GM12878 (cell line): ENCODE results near the gene SETD2. TPM values are rescaled to one million over a fixed set of nuclear protein-coding genes. Genes with fewer than 3 reads are reported as not detected.
A peak's percentile ranks its signal among the peaks of the same experiment; 100 is the strongest.

Source experiments
- BRCA1 ChIP-seq: IDR thresholded peaks from 2 replicates; pipeline ENCODE4 v1.6.1; 2011; ENCODE audit warnings: low read depth, low read length, improper control_type of control experiment
- CBX5 ChIP-seq: sonication (generic); IDR thresholded peaks from 2 replicates; pipeline ENCODE4 v1.6.1; 2016; ENCODE audit warnings: low read depth, moderate library complexity, mild to moderate bottlenecking, inconsistent platforms
- JUNB ChIP-seq: IDR thresholded peaks from 2 replicates; pipeline ENCODE4 v1.6.1; 2016; ENCODE audit warnings: antibody characterized with exemption, mild to moderate bottlenecking
- KAT2A ChIP-seq: conservative IDR thresholded peaks from 2 replicates; pipeline ENCODE4 v1.6.1; 2011; ENCODE audit warnings: low read depth, low read length; ENCODE audit not compliant: control insufficient read depth
- KLF5 ChIP-seq: fragments of 450-650 bp; IDR thresholded peaks from 2 replicates; pipeline ENCODE4 v1.6.1; 2014; ENCODE audit warnings: mild to moderate bottlenecking; ENCODE audit not compliant: partially characterized antibody
- MYB ChIP-seq: fragments of 150-350 bp; IDR thresholded peaks from 2 replicates; pipeline ENCODE4 v1.6.1; 2014; ENCODE audit warnings: mild to moderate bottlenecking, low read depth, low read length, borderline replicate concordance
- NBN ChIP-seq: fragments of 450-650 bp; IDR thresholded peaks from 2 replicates; pipeline ENCODE4 v1.6.1; 2016
- NFIC ChIP-seq: IDR thresholded peaks from 2 replicates; pipeline ENCODE4 v1.6.1; 2012; ENCODE audit warnings: low read depth, mild to moderate bottlenecking, inconsistent platforms, low read length, moderate library complexity
- PAX5 ChIP-seq: IDR thresholded peaks from 2 replicates; pipeline ENCODE4 v1.6.1; 2011; ENCODE audit warnings: low read depth, low read length, borderline replicate concordance
- PAX8 ChIP-seq: fragments of 450-650 bp; IDR thresholded peaks from 2 replicates; pipeline ENCODE4 v1.6.1; 2017; ENCODE audit warnings: mild to moderate bottlenecking, moderate library complexity
- RUNX3 ChIP-seq: IDR thresholded peaks from 2 replicates; pipeline ENCODE4 v1.6.1; 2012; ENCODE audit warnings: low read length, inconsistent platforms
- SMAD5 ChIP-seq: IDR thresholded peaks from 2 replicates; pipeline ENCODE4 v1.6.1; 2016; ENCODE audit warnings: antibody characterized with exemption, low read depth
- TCF3 ChIP-seq: IDR thresholded peaks from 2 replicates; pipeline ENCODE4 v1.6.1; 2012; ENCODE audit warnings: low read depth, mild to moderate bottlenecking, low read length, borderline replicate concordance; ENCODE audit not compliant: insufficient read depth
- ZNF622 ChIP-seq: fragments of 450-650 bp; IDR thresholded peaks from 2 replicates; pipeline ENCODE4 v1.6.1; 2017; ENCODE audit warnings: mild to moderate bottlenecking, inconsistent platforms
- ZSCAN29 ChIP-seq: fragments of 450-650 bp; IDR thresholded peaks from 2 replicates; pipeline ENCODE4 v1.6.1; 2017; ENCODE audit warnings: mild to moderate bottlenecking, moderate library complexity
- polyA plus RNA-seq, 11 experiments: library from polyadenylated mRNA; depleted of rRNA in 4 of 11; unstranded in 6 of 11; stranded (reverse) in 5 of 11; fragments of >200 nt; fragmentation: Nextera tagmentation in 4 of 11; fragmentation: Illumina TruSeq in 1 of 11; extraction: Ambion mirVana in 4 of 11; extraction: Trizol in 1 of 11; gene quantifications; 1 replicate in 1 of 11; 2 replicates in 10 of 11; pipeline versions ENCODE4 v1.2.1 to v1.2.3, GENCODE V29; 2011 to 2016; ENCODE audit warnings: inconsistent platforms in 2 of 11, missing spikeins in 2 of 11, low read depth in 1 of 11
- total RNA-seq, 4 experiments: library from RNA; depleted of rRNA in 3 of 4; stranded (reverse); fragments of >200 nt in 3 of 4; fragmentation: Illumina TruSeq in 1 of 4; extraction: Trizol in 1 of 4; gene quantifications; 2 replicates each; pipeline versions ENCODE4 v1.2.1 to v1.2.3, GENCODE V29; 2013 to 2021
- TF ChIP-seq, protein P1 (sequence below): IDR thresholded peaks from 2 replicates; pipeline ENCODE4 v1.6.1; 2012; ENCODE audit warnings: low read depth, low read length, improper control_type of control experiment
- TF ChIP-seq, protein P2 (sequence below): fragments of 150-350 bp; IDR thresholded peaks from 2 replicates; pipeline ENCODE4 v1.6.1; 2014; ENCODE audit warnings: mild to moderate bottlenecking, low read depth, low read length
- TF ChIP-seq, protein P3 (sequence below): fragments of 450-650 bp; formaldehyde crosslinking; IDR thresholded peaks from 2 replicates; pipeline ENCODE4 v1.5.0; 2022; ENCODE audit warnings: mild to moderate bottlenecking, missing genetic modification characterization
- TF ChIP-seq, protein P4 (sequence below): IDR thresholded peaks from 2 replicates; pipeline ENCODE4 v1.6.1; 2011; ENCODE audit warnings: mild to moderate bottlenecking, low read depth, low read length, moderate library complexity; ENCODE audit not compliant: insufficient replicate concordance

SETD2 gene
- total and polyA plus RNA-seq, 10 of the 15 experiments (the other 5 are each of a cell fraction or from before 2014, with no cell fraction given), result 8.4 to 44.9 (median 24.5) TPM

DNA sequence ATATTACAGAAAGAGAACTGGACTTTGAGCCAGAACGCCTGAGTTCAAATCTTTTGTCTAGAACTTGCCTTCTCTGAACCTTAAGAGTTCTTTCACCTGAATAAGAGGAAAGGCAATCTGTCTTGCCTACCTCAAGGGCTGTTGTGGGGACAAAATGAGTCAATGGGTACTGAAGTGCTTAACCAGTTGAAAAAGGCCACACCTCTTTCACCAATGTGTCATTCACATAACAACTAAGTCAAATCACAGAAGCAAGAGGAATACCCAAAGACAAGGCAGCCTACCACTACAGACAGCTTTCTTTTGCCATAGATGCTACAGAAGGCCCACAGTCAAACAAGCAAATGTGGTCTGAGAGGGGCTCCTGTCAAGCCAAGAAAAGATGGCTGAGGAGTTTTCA, 144.7 kb downstream of the SETD2 start (continued):
- TF ChIP-seq TCF3 (no peak), NBN (peak; percentile 21; the same call in 1 of the 2 replicates), JUNB (peak; percentile 70; the same call in 1 of the 2 replicates), KAT2A (no peak), MYB (no peak), PAX8 (no peak), BRCA1 (no peak), KLF5 (no peak), RUNX3 (peak; percentile 87), NFIC (no peak; the same call in 1 of the 2 replicates), CBX5 (no peak), SMAD5 (no peak), PAX5 (0 out of 2 replicates have a peak, but pooled peaks have one; percentile 12), ZSCAN29 (no peak), ZNF622 (no peak)
- TF ChIP-seq, protein P1, sequence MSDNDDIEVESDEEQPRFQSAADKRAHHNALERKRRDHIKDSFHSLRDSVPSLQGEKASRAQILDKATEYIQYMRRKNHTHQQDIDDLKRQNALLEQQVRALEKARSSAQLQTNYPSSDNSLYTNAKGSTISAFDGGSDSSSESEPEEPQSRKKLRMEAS, result no peak
- TF ChIP-seq, protein P2, sequence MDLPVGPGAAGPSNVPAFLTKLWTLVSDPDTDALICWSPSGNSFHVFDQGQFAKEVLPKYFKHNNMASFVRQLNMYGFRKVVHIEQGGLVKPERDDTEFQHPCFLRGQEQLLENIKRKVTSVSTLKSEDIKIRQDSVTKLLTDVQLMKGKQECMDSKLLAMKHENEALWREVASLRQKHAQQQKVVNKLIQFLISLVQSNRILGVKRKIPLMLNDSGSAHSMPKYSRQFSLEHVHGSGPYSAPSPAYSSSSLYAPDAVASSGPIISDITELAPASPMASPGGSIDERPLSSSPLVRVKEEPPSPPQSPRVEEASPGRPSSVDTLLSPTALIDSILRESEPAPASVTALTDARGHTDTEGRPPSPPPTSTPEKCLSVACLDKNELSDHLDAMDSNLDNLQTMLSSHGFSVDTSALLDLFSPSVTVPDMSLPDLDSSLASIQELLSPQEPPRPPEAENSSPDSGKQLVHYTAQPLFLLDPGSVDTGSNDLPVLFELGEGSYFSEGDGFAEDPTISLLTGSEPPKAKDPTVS, result no peak
- TF ChIP-seq, protein P3, sequence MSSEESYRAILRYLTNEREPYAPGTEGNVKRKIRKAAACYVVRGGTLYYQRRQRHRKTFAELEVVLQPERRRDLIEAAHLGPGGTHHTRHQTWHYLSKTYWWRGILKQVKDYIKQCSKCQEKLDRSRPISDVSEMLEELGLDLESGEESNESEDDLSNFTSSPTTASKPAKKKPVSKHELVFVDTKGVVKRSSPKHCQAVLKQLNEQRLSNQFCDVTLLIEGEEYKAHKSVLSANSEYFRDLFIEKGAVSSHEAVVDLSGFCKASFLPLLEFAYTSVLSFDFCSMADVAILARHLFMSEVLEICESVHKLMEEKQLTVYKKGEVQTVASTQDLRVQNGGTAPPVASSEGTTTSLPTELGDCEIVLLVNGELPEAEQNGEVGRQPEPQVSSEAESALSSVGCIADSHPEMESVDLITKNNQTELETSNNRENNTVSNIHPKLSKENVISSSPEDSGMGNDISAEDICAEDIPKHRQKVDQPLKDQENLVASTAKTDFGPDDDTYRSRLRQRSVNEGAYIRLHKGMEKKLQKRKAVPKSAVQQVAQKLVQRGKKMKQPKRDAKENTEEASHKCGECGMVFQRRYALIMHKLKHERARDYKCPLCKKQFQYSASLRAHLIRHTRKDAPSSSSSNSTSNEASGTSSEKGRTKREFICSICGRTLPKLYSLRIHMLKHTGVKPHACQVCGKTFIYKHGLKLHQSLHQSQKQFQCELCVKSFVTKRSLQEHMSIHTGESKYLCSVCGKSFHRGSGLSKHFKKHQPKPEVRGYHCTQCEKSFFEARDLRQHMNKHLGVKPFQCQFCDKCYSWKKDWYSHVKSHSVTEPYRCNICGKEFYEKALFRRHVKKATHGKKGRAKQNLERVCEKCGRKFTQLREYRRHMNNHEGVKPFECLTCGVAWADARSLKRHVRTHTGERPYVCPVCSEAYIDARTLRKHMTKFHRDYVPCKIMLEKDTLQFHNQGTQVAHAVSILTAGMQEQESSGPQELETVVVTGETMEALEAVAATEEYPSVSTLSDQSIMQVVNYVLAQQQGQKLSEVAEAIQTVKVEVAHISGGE (CRISPR knock-in tag), result no peak
- TF ChIP-seq, protein P4, sequence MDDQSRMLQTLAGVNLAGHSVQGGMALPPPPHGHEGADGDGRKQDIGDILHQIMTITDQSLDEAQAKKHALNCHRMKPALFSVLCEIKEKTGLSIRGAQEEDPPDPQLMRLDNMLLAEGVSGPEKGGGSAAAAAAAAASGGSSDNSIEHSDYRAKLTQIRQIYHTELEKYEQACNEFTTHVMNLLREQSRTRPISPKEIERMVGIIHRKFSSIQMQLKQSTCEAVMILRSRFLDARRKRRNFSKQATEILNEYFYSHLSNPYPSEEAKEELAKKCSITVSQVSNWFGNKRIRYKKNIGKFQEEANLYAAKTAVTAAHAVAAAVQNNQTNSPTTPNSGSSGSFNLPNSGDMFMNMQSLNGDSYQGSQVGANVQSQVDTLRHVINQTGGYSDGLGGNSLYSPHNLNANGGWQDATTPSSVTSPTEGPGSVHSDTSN, result peak; percentile 70
